GM12873 (cell line): Measurements from ENCODE around the gene NUP133.

ENCODE experiments used
- TF ChIP-seq, protein P1 (sequence below): IDR thresholded peaks from 2 replicates; pipeline ENCODE4 v1.5.1; 2012; ENCODE audit warnings: low read depth, mild to moderate bottlenecking, moderate library complexity, low read length, control low read depth; ENCODE audit not compliant: insufficient read depth; ENCODE audit errors: missing control alignments

Gene NUP133

DNA sequence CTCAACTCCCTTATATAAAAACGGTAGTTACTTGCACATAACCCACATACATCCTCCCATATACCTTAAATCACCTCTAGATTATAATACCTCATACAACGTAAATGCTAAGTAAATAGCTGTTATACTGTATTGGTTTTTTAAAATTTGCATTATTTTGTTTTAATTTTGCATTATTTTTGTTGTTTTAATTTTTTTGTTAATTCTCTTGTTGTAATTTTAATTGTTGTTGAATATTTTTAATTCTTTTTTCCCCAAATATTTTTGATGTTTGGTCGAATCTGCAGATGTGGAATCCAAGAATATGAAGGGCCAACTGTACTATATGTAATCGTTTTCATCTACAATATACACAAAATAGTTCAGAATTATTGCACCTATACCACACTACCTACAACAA is 50.7 kb downstream of the NUP133 start:
- TF ChIP-seq, protein P1, sequence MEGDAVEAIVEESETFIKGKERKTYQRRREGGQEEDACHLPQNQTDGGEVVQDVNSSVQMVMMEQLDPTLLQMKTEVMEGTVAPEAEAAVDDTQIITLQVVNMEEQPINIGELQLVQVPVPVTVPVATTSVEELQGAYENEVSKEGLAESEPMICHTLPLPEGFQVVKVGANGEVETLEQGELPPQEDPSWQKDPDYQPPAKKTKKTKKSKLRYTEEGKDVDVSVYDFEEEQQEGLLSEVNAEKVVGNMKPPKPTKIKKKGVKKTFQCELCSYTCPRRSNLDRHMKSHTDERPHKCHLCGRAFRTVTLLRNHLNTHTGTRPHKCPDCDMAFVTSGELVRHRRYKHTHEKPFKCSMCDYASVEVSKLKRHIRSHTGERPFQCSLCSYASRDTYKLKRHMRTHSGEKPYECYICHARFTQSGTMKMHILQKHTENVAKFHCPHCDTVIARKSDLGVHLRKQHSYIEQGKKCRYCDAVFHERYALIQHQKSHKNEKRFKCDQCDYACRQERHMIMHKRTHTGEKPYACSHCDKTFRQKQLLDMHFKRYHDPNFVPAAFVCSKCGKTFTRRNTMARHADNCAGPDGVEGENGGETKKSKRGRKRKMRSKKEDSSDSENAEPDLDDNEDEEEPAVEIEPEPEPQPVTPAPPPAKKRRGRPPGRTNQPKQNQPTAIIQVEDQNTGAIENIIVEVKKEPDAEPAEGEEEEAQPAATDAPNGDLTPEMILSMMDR = no peak

DNA sequence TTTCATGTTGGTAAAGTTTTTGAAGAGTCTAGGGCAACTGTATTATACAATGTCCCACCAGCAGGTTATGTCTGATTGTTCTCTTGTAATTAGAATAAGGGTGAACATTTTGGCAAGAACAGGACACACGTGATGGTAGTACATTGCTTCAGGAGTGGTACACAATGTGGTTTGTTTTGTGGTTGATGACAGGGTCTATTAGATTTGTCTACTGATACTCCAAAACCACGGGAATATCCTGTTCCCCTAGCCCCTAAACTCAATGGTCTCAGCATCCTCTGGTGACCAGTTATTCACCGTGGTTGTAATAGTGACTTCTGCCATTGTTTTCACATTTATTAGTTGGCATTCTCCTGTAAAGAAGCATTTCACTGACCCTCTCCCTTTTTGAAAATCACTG is 52.1 kb downstream of the NUP133 start:
- TF ChIP-seq, protein P1 = no peak

DNA sequence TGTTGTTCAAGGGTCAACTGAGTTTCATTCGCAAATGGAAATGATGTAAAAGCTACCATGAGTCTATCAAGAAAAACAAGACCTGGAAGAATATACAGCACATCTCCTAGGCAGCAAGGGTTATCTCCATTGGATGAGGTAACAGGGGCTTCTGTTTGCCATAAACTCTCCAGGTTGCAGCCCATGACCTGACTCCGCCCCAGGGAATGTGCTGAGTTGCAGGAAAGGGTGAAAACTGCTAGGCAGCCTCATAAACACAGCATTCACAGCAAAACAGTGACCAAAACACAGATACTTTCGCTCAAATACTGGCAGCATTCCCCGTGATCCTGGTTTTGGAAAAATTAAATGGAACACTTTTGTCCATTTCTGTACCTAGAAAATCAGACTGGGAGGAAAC is 54.1 kb downstream of the NUP133 start:
- TF ChIP-seq, protein P1 = no peak

DNA sequence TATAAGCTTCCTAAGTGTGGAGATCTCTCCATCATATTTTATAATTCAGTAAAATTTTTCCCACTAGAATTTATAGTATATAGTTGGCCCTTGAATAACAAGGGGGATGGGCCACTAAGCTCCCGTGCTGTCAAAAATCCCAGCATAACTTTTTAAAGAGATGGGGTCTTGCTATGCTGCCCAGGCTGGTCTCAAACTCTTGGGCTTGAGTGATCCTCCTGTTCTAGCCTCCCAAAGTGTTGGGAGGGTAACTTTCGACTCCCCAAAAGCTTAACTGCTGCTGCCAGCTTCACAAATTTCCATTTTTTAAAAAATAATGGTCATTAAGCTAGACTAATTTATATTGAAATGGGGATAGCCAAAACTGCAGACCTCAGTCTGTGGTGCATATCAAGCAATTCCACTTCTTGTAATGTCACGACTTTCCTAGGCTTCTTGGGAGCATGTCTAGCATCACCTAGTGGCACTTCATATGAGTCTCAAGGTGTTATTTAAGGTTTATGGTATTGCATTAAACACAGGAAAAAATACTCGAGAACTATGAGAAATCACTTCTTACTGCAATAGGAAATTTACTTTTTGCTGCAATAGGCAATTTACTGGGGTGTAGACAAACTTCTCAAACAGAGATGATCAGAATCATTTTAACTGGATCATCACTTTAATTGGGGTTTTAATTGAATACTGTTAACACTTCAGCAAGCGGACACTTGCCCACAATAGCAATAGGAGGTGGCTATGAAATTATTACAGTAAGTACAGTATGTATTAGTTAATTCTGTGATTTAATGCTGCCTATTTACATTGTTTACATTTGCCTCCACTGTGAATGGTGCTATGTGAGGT is 55.0 kb downstream of the NUP133 start:
- TF ChIP-seq, protein P1 = peak; percentile 49

DNA sequence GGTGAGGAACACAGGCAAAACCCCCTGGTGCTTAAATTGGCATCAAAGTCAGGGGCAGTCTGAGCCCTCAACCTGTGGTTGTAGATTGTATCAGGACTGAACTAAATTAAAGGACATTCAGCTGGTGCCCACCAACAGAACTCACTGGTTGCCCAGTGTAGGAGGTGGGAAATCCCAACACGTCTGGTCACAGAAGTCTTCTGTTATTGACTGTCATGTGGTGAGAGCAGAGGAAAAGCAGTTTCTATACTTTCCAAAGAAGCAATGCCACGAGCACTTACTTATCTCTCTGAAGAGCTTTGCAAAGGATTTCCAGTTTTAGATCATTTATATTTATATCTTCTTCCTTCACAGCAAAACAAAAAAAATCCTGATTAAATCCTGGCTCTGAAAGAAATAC is 59.3 kb downstream of the NUP133 start:
- TF ChIP-seq, protein P1 = no peak

DNA sequence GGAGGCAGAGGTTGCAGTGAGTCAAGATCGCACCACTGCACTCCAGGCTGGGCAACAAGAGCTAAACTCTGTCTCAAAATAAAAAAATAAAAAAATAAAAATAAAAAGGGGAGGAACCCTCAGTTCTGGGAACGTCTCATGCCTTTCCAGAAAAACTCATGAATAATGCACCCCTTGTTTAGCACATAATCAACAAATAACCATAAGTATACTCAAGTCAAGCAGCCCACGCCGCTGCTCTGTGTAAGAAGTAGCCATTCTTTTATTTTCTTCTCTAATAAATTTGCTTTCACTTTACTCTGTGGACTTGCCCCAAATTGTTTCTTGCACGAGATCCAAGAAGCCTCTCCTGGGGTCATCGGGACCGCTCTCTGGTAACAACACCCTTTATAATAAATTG is 59.8 kb downstream of the NUP133 start:
- TF ChIP-seq, protein P1 = no peak

DNA sequence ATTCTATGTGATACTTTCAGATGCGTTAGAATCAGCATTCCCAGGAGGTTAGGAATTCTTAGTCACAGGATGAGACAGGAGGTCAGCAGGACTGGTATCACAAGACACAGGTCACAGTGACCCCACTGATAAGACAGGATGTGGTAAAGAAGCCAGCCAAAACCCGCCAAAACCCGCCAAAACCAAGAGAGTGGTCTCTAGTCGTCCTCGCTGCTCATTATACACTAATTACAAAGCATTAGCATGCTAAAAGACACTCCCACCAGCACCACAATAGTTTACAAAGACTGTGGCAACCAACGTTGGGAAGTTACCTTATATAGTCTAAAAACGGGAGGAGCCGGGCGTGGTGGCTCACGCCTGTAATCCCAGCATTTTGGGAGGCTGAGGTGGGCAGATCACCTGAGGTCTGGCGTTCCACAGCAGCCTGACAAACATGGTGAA is 60.3 kb downstream of the NUP133 start:
- TF ChIP-seq, protein P1 = no peak
